Chondrocyte (in vitro differentiated cells): ENCODE measurements around the gene ITPR1. TPM values are rescaled to one million over a fixed set of nuclear protein-coding genes. Genes with fewer than 3 reads are reported as not detected.

Experiments
- DNase-seq: peaks from one replicate; pipeline ENCODE4 v3.0.0; 2021; ENCODE audit warnings: mixed read lengths, low spot score
- H3K27ac Mint-ChIP-seq: one replicate; pipeline ENCODE4 v1.8.0; 2021; ENCODE audit warnings: mild to moderate bottlenecking, moderate library complexity, mixed read lengths; ENCODE audit not compliant: unreplicated experiment
- H3K27me3 Mint-ChIP-seq: 2 replicates; pipeline ENCODE4 v1.8.0; 2021; ENCODE audit warnings: low read depth, mixed read lengths
- H3K36me3 Mint-ChIP-seq: 2 replicates; pipeline ENCODE4 v1.8.0; 2021; ENCODE audit warnings: low read depth, mixed read lengths
- H3K4me1 Mint-ChIP-seq: 2 replicates; pipeline ENCODE4 v1.8.0; 2021; ENCODE audit warnings: low read depth, mild to moderate bottlenecking, mixed read lengths
- H3K4me3 Mint-ChIP-seq: one replicate; pipeline ENCODE4 v1.8.0; 2021; ENCODE audit warnings: mild to moderate bottlenecking, moderate library complexity, mixed read lengths; ENCODE audit not compliant: unreplicated experiment
- H3K9me3 Mint-ChIP-seq: 2 replicates; pipeline ENCODE4 v1.8.0; 2021; ENCODE audit warnings: low read depth, mixed read lengths
- CTCF ChIP-seq: fragments of 200-600 bp; sonication (generic); IDR thresholded peaks from 2 replicates; pipeline ENCODE4 v1.5.0; 2021; ENCODE audit warnings: antibody characterized with exemption, mild to moderate bottlenecking, moderate library complexity
- total RNA-seq: library from RNA; stranded (reverse); gene quantifications from 3 replicates; pipeline ENCODE4 v1.2.1, GENCODE V29; 2021

Gene ITPR1
- total RNA-seq, 1 donor from 2014 or later = 45.0 TPM

GRCh38 chr3:4766263-4766662 lies 273.1 kb downstream of the ITPR1 start:
- no peak for DNase-seq
- peaks cover 31% of the 10 kb centered on the region for H3K36me3 Mint-ChIP-seq
- H3K27me3 Mint-ChIP-seq = no peaks in the 10 kb centered on the region
- H3K27ac Mint-ChIP-seq = no peak overlapping the region
- H3K4me1 Mint-ChIP-seq = no peaks in the 10 kb centered on the region
- TF ChIP-seq CTCF = no peak
- peaks cover 19% of the 10 kb centered on the region for H3K9me3 Mint-ChIP-seq
- no peak overlapping the region for H3K4me3 Mint-ChIP-seq

- Mint-ChIP-seq H3K27ac (no peak overlapping the region), H3K4me1 (peaks cover 1% of the 10 kb centered on the region)
- no peak for DNase-seq
Measured at GRCh38 chr3:4766716-4767499, 273.8 kb downstream of the ITPR1 start.

GRCh38 chr3:4768021-4768420 lies 274.9 kb downstream of the ITPR1 start:
- Mint-ChIP-seq H3K9me3 (peaks cover 19% of the 10 kb centered on the region), H3K4me3 (no peak overlapping the region), H3K4me1 (peaks cover 10% of the 10 kb centered on the region), H3K27me3 (no peaks in the 10 kb centered on the region), H3K36me3 (peaks cover 27% of the 10 kb centered on the region), H3K27ac (no peak overlapping the region)
- no peak for TF ChIP-seq CTCF
- no peak for DNase-seq

More at GRCh38 chr3:4766716-4767499, 273.8 kb downstream of the ITPR1 start:
- Mint-ChIP-seq H3K4me3 (no peak overlapping the region), H3K27me3 (no peaks in the 10 kb centered on the region), H3K36me3 (peaks cover 27% of the 10 kb centered on the region), H3K9me3 (peaks cover 19% of the 10 kb centered on the region)
- TF ChIP-seq CTCF = no peak

GRCh38 chr3:4768521-4768920 lies 275.4 kb downstream of the ITPR1 start:
- Mint-ChIP-seq H3K9me3 (peaks cover 19% of the 10 kb centered on the region), H3K4me3 (no peak overlapping the region), H3K4me1 (peaks cover 13% of the 10 kb centered on the region), H3K27me3 (no peaks in the 10 kb centered on the region), H3K36me3 (peaks cover 24% of the 10 kb centered on the region), H3K27ac (no peak overlapping the region)
- no peak for TF ChIP-seq CTCF
- DNase-seq = no peak

- Mint-ChIP-seq H3K4me1 (peaks cover 15% of the 10 kb centered on the region), H3K36me3 (peaks cover 20% of the 10 kb centered on the region), H3K27me3 (no peaks in the 10 kb centered on the region), H3K9me3 (peaks cover 11% of the 10 kb centered on the region), H3K27ac (no peak overlapping the region), H3K4me3 (no peak overlapping the region)
- no peak for TF ChIP-seq CTCF
- DNase-seq = no peak
Measured at GRCh38 chr3:4770561-4770960, 277.4 kb downstream of the ITPR1 start.
